HFFc6 (cell line): ENCODE measurements around the gene COASY. TPM values are rescaled to one million over a fixed set of nuclear protein-coding genes. Genes with fewer than 3 reads are reported as not detected.
A peak's percentile ranks its signal among the peaks of the same experiment; 100 is the strongest.

Experiments
- DNase-seq: peaks from one replicate; pipeline ENCODE4 v3.0.0-alpha.2; 2018
- H3K27ac Mint-ChIP-seq: 2 replicates; pipeline ENCODE4 v1.8.0; 2020; ENCODE audit warnings: mild to moderate bottlenecking, mixed read lengths
- H3K27me3 Mint-ChIP-seq: 2 replicates; pipeline ENCODE4 v1.8.0; 2021; ENCODE audit warnings: mild to moderate bottlenecking, moderate library complexity, mixed read lengths; ENCODE audit not compliant: insufficient read depth
- H3K36me3 Mint-ChIP-seq: 2 replicates; pipeline ENCODE4 v1.8.0; 2021; ENCODE audit warnings: low read depth, mixed read lengths
- H3K4me1 Mint-ChIP-seq: 2 replicates; pipeline ENCODE4 v1.8.0; 2020; ENCODE audit warnings: low read depth, mixed read lengths
- H3K4me3 Mint-ChIP-seq: 2 replicates; pipeline ENCODE4 v1.8.0; 2020; ENCODE audit warnings: mild to moderate bottlenecking, moderate library complexity, mixed read lengths
- H3K9me3 Mint-ChIP-seq: 2 replicates; pipeline ENCODE4 v1.8.0; 2020; ENCODE audit warnings: mild to moderate bottlenecking, mixed read lengths
- total RNA-seq, 6 experiments: library from RNA; stranded (reverse); fragmentation: NEBNext Ultra II Directional; extraction: Animal tissue kit (Norgen Biotek cat#: 25700); gene quantifications; 2 replicates in 1 of 6; 3 replicates in 5 of 6; pipeline ENCODE4 v1.2.3, GENCODE V29; 2021
- TF ChIP-seq, protein P1 (sequence below): fragments of 200-600 bp; sonication (generic); IDR thresholded peaks from 2 replicates; pipeline ENCODE4 v1.5.0; 2021; ENCODE audit warnings: antibody characterized with exemption, mild to moderate bottlenecking

The COASY gene
- total RNA-seq, 6 experiments from 2014 or later: 64.6 to 77.6 (median 71.1) TPM

DNA sequence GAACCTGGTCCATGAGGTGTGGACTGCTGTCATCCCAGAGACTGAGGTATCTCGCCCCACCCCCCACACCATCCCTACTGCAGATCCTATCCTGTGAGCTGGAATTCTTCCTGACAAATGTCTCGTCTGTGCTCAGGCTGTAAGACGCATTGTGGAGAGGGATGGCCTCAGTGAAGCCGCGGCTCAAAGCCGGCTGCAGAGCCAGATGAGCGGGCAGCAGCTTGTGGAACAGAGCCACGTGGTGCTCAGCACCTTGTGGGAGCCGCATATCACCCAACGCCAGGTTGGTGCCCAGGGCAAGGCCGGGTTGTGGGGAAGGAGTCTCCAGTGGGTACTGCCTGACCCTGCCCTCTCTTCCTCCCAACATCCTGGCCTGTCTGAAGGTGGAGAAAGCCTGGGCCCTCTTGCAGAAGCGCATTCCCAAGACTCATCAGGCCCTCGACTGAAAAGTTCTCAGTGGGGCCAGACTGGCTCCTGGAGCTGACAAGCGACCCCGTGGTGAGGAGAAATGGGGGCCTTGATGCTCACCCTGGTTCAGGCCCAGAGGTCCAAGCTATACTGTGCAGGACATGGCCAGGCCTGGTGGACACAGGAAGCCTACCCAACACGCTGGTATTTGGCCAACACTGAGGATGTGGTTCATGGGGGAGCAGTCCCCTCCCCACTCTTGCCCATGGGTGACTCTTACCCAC lies 3.7 kb downstream of the COASY start:
- DNase-seq: no peak
- Mint-ChIP-seq H3K4me1 (peaks cover 55% of the 10 kb centered on the region), H3K27me3 (peaks cover 3% of the 10 kb centered on the region; the same call in 1 of the 2 replicates), H3K9me3 (peaks cover 4% of the 10 kb centered on the region; the same call in 1 of the 2 replicates), H3K27ac (no peak overlapping the region), H3K4me3 (no peak overlapping the region), H3K36me3 (peaks cover 54% of the 10 kb centered on the region)
- TF ChIP-seq, protein P1, sequence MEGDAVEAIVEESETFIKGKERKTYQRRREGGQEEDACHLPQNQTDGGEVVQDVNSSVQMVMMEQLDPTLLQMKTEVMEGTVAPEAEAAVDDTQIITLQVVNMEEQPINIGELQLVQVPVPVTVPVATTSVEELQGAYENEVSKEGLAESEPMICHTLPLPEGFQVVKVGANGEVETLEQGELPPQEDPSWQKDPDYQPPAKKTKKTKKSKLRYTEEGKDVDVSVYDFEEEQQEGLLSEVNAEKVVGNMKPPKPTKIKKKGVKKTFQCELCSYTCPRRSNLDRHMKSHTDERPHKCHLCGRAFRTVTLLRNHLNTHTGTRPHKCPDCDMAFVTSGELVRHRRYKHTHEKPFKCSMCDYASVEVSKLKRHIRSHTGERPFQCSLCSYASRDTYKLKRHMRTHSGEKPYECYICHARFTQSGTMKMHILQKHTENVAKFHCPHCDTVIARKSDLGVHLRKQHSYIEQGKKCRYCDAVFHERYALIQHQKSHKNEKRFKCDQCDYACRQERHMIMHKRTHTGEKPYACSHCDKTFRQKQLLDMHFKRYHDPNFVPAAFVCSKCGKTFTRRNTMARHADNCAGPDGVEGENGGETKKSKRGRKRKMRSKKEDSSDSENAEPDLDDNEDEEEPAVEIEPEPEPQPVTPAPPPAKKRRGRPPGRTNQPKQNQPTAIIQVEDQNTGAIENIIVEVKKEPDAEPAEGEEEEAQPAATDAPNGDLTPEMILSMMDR: no peak

GRCh38 chr17:42566215-42566882 lies 4.4 kb downstream of the COASY start:
- TF ChIP-seq, protein P1: no peak
- Mint-ChIP-seq H3K4me1 (peaks cover 54% of the 10 kb centered on the region), H3K4me3 (peak overlapping the region; percentile 94; the same call in 1 of the 2 replicates), H3K27me3 (peaks cover 3% of the 10 kb centered on the region; the same call in 1 of the 2 replicates), H3K36me3 (peaks cover 59% of the 10 kb centered on the region), H3K9me3 (peaks cover 4% of the 10 kb centered on the region; the same call in 1 of the 2 replicates), H3K27ac (peak overlapping the region; percentile 36)
- no peak for DNase-seq

GRCh38 chr17:42566883-42567573 lies 5.1 kb downstream of the COASY start, which contains the start of gene MLX:
Gene MLX, plus strand, starts transcription at chr17:42567100. Its CDS starts 25 bp downstream, at chr17:42567125.
- TF ChIP-seq, protein P1: peak; percentile 32
- DNase-seq: peak; percentile 81
- peaks cover 47% of the 10 kb centered on the region for H3K4me1 Mint-ChIP-seq
- H3K9me3 Mint-ChIP-seq: no peaks in the 10 kb centered on the region
- H3K27ac Mint-ChIP-seq: peak within 1 kb of the TSS; percentile 81
- peak within 1 kb of the TSS; percentile 94 for H3K4me3 Mint-ChIP-seq
- peaks cover 53% of the 10 kb centered on the region for H3K36me3 Mint-ChIP-seq
- H3K27me3 Mint-ChIP-seq: peaks cover 2% of the 10 kb centered on the region; the same call in 1 of the 2 replicates

- Mint-ChIP-seq H3K27me3 (peaks cover 2% of the 10 kb centered on the region; the same call in 1 of the 2 replicates), H3K9me3 (no peaks in the 10 kb centered on the region), H3K36me3 (peaks cover 51% of the 10 kb centered on the region), H3K27ac (peak overlapping the region; percentile 40; the same call in 1 of the 2 replicates), H3K4me1 (peaks cover 43% of the 10 kb centered on the region), H3K4me3 (no peak overlapping the region)
- no peak for DNase-seq
- TF ChIP-seq, protein P1: no peak
These were observed 6.6 kb downstream of the COASY start for GRCh38 chr17:42568341-42569111.
